ENCODE data around the gene HCN4.

- TF ChIP-seq POLR2A (IDR thresholded peaks at IDR 0.05) (no peak), EP300 (IDR thresholded peaks at IDR 0.05) (no peak), CTCF (IDR thresholded peaks at IDR 0.05) (no peak)
Measured at GRCh38 chr15:73374604-73375003, 5.8 kb upstream of the HCN4 start.

Measured in tibial nerve (tissue), 4 donors.